Lung microvascular endothelial cell (primary cell): Measurements from ENCODE around the gene SRGAP2. TPM values are rescaled to one million over a fixed set of nuclear protein-coding genes. Genes with fewer than 3 reads are reported as not detected.
"Not testable (repeated sequence)": the region's sequence is repeated elsewhere in the genome, so short reads cannot be mapped to it uniquely, and the experiment has no call there.

ENCODE experiments used
- DNase-seq, 2 donors: peaks; one replicate each; pipeline versions ENCODE4 v3.0.0 to v3.0.0-alpha.2; 2010; ENCODE audit warnings: low read depth in 2 of 2
- total RNA-seq: library from RNA; depleted of rRNA; stranded (reverse); fragments of >200 nt; gene quantifications from 2 replicates; pipeline ENCODE4 v1.2.1, GENCODE V29; 2014

Gene SRGAP2
- total RNA-seq, 1 donor from 2014 or later = 77.0 TPM

DNA sequence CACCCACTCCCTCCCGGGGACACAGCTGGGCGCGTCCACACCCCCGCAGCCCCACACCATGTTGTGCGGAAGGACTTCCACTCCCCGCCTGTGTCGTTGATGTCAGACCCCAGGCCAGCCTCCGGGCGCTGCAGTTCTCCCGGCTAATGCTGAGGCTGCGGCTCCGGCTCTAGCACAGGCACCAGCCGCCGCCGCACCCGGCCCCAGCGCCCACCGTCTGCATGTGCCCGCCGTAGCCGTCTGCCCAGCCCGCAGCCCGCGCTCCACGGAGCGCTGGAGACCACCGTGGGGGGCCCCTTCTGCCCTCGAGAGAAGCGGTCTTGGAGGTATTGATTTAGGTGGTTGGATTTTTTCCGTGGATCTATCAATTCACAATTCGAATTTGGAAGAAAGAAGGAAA lies 2.2 kb downstream of the SRGAP2 start:
- not testable (repeated sequence) for DNase-seq

DNA sequence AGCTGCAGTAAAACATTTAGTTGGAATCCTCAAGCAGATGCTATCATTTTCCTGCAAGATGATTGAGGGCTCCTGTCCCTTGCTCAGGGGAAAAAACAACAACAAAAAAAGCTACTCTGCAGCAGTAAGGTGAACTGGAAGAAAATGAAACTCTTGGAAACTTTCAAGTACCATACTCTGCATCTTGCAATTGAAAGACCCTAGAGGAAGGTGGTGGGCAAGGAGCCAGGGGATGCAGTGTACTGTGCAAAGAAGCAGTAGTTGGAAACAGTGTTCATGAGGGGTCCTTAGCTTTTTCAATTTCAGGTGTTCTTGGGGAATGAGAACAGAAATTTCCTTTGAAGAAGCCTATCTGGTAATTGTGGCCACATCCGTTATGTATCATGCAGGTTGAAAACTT lies 7.5 kb downstream of the SRGAP2 start:
- not testable (repeated sequence) for DNase-seq

GRCh38 chr1:206215600-206216392 lies 12.5 kb downstream of the SRGAP2 start:
- not testable (repeated sequence) for DNase-seq

- DNase-seq = not testable (repeated sequence)
Observed at GRCh38 chr1:206218285-206218684, 14.9 kb downstream of the SRGAP2 start.

DNA sequence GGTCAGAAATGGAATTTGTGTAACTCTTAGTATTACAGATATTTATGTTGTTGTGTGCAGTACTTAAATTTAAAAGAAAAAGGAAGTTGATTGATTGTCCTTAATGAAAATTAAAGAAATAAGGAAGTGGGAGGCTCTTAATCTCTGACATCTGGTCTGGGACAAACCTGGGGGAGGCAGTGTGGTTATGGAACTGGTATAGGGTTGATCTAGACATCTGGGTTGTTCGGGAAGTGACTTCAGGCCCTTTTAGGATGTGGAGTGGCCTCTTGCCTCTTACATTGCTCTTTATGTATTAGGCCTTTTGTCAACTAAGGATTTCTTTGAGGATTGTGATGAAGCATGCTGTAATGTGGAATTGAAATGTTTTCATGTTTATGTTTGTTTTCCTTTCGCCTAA lies 15.4 kb downstream of the SRGAP2 start:
- not testable (repeated sequence) for DNase-seq

GRCh38 chr1:206219514-206220331 lies 16.4 kb downstream of the SRGAP2 start:
- DNase-seq = not testable (repeated sequence)

GRCh38 chr1:206220332-206221000 lies 17.1 kb downstream of the SRGAP2 start:
- peak in 1 of 2 donors; percentile 2 for DNase-seq

GRCh38 chr1:206221585-206221984 lies 18.2 kb downstream of the SRGAP2 start:
- not testable (repeated sequence) for DNase-seq

GRCh38 chr1:206224190-206224776 lies 20.9 kb downstream of the SRGAP2 start:
- not testable (repeated sequence) for DNase-seq

DNA sequence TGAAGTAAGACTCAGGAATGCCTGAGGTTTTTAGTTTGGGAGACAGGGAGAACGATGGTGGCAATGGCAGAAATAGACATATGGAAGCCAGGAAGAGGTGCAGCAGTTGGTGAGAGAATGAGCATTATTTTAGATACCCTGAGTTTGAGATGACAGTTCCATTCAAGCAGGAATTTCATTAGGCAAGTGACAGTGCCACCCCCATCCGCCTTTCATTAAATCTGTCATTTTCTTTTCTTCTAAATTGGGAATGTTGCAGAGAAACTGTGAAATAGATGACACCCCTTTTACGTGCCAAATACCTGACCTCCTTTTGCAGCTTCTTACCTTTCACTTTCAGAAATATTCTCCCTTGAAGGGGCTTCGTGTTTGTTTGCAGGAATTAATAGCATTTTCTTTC lies 22.0 kb downstream of the SRGAP2 start:
- DNase-seq = not testable (repeated sequence)

- not testable (repeated sequence) for DNase-seq
Observed at GRCh38 chr1:206226886-206227285, 23.5 kb downstream of the SRGAP2 start.

DNA sequence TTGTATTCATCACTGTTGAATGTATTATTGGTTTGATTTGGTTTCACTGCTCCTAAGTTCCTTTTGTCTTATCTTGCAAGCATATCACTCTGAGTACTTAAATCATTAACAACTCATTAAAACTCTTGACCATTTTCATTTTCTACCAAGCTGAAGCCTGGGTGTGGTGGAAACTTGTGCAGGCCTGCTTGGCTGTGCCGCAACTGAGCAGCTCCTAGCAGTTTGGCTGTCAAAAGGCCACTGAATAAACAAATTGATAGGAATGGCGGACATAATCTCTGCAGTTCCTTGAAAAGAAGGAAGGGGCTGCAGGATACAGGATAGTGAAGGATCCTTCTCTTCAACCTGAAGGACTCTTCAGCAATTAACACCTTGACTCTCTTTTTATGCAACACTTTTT lies 25.9 kb downstream of the SRGAP2 start:
- DNase-seq = not testable (repeated sequence)

DNA sequence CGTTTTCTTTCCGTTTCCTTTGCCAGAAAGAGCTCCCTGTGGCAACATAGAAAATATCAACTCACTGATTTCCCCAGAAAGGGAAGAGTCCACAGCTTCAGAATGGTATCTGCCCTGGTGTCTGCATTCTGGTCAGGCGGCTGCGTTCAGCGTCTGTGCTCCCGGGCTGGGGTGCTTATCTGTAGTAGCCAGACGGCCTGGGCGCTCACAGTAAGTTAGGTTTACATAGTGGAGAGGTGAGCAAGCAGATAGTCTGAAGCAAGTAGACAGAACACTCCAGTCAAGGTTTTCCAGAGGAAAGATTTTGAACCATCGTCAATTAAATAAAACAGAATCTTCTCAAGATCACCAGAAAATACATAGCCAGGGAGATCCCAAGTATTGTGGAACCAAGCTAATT lies 28.6 kb downstream of the SRGAP2 start:
- peak in 1 of 2 donors; percentile 4 for DNase-seq

GRCh38 chr1:206232970-206233645 lies 29.8 kb downstream of the SRGAP2 start:
- DNase-seq = not testable (repeated sequence)

GRCh38 chr1:206234189-206234916 lies 31.0 kb downstream of the SRGAP2 start:
- DNase-seq = not testable (repeated sequence)

DNA sequence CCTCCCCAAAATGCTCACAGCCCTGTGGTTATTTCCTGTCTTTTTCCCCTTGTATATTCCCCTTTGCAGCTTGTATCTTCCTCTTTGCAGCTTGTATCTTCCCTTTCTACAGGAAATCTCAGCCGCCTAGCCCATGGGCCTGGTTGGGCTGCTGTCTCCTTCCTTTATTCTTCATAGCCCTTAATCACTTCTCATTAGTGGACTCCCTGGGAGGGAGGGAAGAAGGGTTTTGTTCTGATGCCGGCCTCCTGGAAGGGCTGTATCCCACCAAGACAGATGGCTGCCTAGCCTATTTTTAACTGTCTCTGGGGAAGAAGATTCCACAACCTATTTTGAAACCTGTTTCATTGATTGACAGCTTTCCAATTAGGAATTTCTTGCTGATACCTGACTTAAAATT lies 31.8 kb downstream of the SRGAP2 start:
- not testable (repeated sequence) for DNase-seq

DNA sequence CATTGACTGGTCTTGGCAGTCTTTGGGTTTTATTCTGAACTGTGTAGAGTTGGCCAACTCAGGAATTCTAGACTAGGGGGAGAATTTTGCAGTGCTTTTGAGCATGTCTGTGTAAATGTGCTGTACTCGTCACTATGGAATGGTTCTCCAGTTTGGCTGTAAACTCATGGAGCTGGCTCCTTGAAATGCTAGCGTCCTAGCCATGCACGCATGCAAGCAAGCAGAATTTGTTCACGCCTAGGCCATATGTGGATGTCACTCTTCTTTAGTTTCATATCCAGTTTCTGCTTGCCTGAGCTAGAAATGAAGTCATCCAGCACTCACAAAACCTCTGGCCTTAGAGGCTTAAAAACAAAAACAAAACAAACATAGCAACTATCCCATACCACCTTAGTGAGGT lies 36.9 kb downstream of the SRGAP2 start:
- DNase-seq = not testable (repeated sequence)

DNA sequence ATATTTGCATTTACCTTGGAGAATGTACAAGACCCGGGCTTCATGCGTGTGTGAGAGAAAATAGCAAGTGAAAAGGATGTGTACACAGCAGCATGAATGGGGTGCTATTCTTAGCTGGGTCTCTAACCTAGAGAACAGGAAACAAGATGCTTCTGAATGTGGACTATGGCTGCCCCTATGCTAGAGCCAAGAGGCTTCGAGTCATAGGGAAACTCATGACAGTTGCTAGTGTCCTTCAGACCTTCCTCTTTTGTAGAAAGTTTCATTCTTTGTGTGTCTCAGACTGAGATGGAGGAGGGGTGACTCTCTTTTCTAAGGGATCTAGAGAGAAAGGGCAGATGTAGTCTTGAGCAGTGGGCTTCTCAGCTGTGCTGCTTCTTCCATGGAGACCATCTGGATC lies 40.0 kb downstream of the SRGAP2 start:
- DNase-seq = peak in 1 of 2 donors; percentile 24

DNA sequence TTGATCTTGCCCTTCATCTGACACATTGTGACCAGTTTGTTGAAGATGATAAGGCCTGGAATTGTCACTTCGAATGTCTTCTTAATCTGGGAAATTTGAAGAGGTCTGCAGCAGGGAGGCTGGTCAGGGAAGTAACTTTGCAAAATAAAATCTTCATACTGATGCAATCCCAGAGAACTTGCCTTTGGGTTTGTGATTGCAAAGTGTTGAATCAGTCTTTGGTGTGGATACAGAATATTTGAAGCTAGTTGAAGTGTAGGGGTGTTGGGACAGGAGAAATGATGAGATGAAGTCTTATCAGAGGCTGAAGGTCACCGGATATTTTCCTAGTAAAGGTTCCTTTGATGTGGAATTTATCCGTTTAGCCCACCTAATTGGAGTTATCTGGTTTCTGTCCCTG lies 42.1 kb downstream of the SRGAP2 start:
- DNase-seq = not testable (repeated sequence)
